K562 (cell line): Measurements from ENCODE around the gene EGR1. TPM values are rescaled to one million over a fixed set of nuclear protein-coding genes. Genes with fewer than 3 reads are reported as not detected.

Experiments
- CBX1 ChIP-seq: sonication (generic); IDR thresholded peaks from 2 replicates; pipeline ENCODE4 v1.6.1; 2016; ENCODE audit warnings: antibody characterized with exemption, low read depth, mild to moderate bottlenecking
- CBX3 ChIP-seq, 2 experiments: IDR thresholded peaks; 1 replicate in 1 of 2; 2 replicates in 1 of 2; pipeline ENCODE4 v1.6.1; 2012; ENCODE audit warnings: inconsistent platforms in 2 of 2, low read length in 2 of 2, borderline replicate concordance in 1 of 2, control low read depth in 1 of 2
- GABPA ChIP-seq: fragments of 200-800 bp; sonication (Bioruptor generic); conservative IDR thresholded peaks from 2 replicates; pipeline ENCODE4 v1.6.1; 2016; ENCODE audit warnings: low read depth, missing genetic modification characterization, missing compliant biosample characterization
- GATAD2B ChIP-seq: fragments of 450-650 bp; IDR thresholded peaks from 2 replicates; pipeline ENCODE4 v1.6.1; 2017; ENCODE audit warnings: mild to moderate bottlenecking, borderline replicate concordance
- KAT7 ChIP-seq: sonication (generic); formaldehyde crosslinking; IDR thresholded peaks from 2 replicates; pipeline ENCODE4 v1.8.0; 2022; ENCODE audit warnings: missing genetic modification reagents, mild to moderate bottlenecking, borderline replicate concordance
- KHSRP ChIP-seq: fragments of 450-650 bp; IDR thresholded peaks from 2 replicates; pipeline ENCODE4 v1.6.1; 2017
- MECOM ChIP-seq: fragments of 250-450 bp; sonication (Bioruptor Pico); IDR thresholded peaks from 2 replicates; pipeline ENCODE4 v1.8.0; 2022; ENCODE audit warnings: inconsistent platforms
- NFIC ChIP-seq: fragments of 450-650 bp; IDR thresholded peaks from 2 replicates; pipeline ENCODE4 v1.6.1; 2017; ENCODE audit warnings: mild to moderate bottlenecking, inconsistent platforms
- NONO ChIP-seq, 2 experiments: fragments of 200-400 bp in 1 of 2; fragments of 450-650 bp in 1 of 2; formaldehyde crosslinking in 1 of 2; IDR thresholded peaks; 2 replicates each; pipeline ENCODE4 v1.6.1; 2017; ENCODE audit warnings: low read depth in 2 of 2, mild to moderate bottlenecking in 2 of 2, moderate library complexity in 2 of 2, low read length in 1 of 2
- POLR2B ChIP-seq: fragments of 450-650 bp; IDR thresholded peaks from 2 replicates; pipeline ENCODE4 v1.6.1; 2018; ENCODE audit warnings: low read depth; ENCODE audit not compliant: partially characterized antibody
- SRSF1 ChIP-seq: fragments of 200-400 bp; formaldehyde crosslinking; IDR thresholded peaks from 2 replicates; pipeline ENCODE4 v1.6.1; 2017; ENCODE audit warnings: mild to moderate bottlenecking, low read depth, low read length, moderate library complexity
- TEAD4 ChIP-seq, 2 experiments: sonication (generic) in 1 of 2; formaldehyde crosslinking in 1 of 2; IDR thresholded peaks; 2 replicates each; pipeline versions ENCODE4 v1.6.1 to v1.8.0; 2012 to 2022; ENCODE audit warnings: borderline replicate concordance in 1 of 2, inconsistent platforms in 1 of 2, low read length in 1 of 2, mild to moderate bottlenecking in 1 of 2, missing genetic modification reagents in 1 of 2
- ZFP36 ChIP-seq: fragments of 150-350 bp; IDR thresholded peaks from 2 replicates; pipeline ENCODE4 v1.6.1; 2018; ENCODE audit warnings: low read length, low read depth; ENCODE audit not compliant: partially characterized antibody
- ZNF232 ChIP-seq: sonication (generic); formaldehyde crosslinking; IDR thresholded peaks from 2 replicates; pipeline ENCODE4 v1.8.0; 2022; ENCODE audit warnings: mild to moderate bottlenecking, missing genetic modification reagents
- ZNF24 ChIP-seq: fragments of 450-650 bp; IDR thresholded peaks from 2 replicates; pipeline ENCODE4 v1.6.1; 2016
- ZNF695 ChIP-seq: fragments of 450-650 bp; formaldehyde crosslinking; IDR thresholded peaks from 2 replicates; pipeline ENCODE4 v1.4.0; 2020; ENCODE audit warnings: mild to moderate bottlenecking, moderate library complexity
- polyA plus RNA-seq, 8 experiments: library from polyadenylated mRNA; depleted of rRNA in 4 of 8; stranded (reverse) in 5 of 8; unstranded in 3 of 8; fragments of >200 nt; fragmentation: Nextera tagmentation in 2 of 8; fragmentation: Illumina TruSeq in 1 of 8; extraction: Ambion mirVana in 2 of 8; extraction: Trizol in 1 of 8; gene quantifications; 2 replicates each; pipeline versions ENCODE4 v1.2.1 to v1.2.3, GENCODE V29; 2011 to 2014; ENCODE audit warnings: inconsistent platforms in 1 of 8, missing spikeins in 1 of 8
- total RNA-seq, 7 experiments: library from RNA; depleted of rRNA in 6 of 7; stranded (reverse); fragments of >200 nt in 6 of 7; fragmentation: Illumina TruSeq in 2 of 7; extraction: Trizol in 2 of 7; gene quantifications; 2 replicates each; pipeline versions ENCODE4 v1.2.1 to v1.2.3, GENCODE V29; 2011 to 2021; ENCODE audit warnings: low replicate concordance in 1 of 7
- TF ChIP-seq, protein P1 (sequence below): fragments of 200-800 bp; sonication (Bioruptor generic); IDR thresholded peaks from 2 replicates; pipeline ENCODE4 v1.6.1; 2017; ENCODE audit warnings: missing genetic modification characterization, missing compliant biosample characterization
- TF ChIP-seq, protein P2 (sequence below), 2 experiments: fragments of 150-350 bp in 1 of 2; IDR thresholded peaks; 2 replicates each; pipeline ENCODE4 v1.6.1; 2012 to 2016; ENCODE audit warnings: low read depth in 2 of 2, low read length in 2 of 2, mild to moderate bottlenecking in 1 of 2, moderate library complexity in 1 of 2
- TF ChIP-seq, protein P3 (sequence below): sonication (generic); formaldehyde crosslinking; IDR thresholded peaks from 2 replicates; pipeline ENCODE4 v1.8.0; 2022; ENCODE audit warnings: missing genetic modification reagents, mild to moderate bottlenecking, borderline replicate concordance

The EGR1 gene
- total and polyA plus RNA-seq, 9 of the 15 experiments (the other 6 are each of a cell fraction or from before 2014, with no cell fraction given), result 1.3 to 132 (median 21.5) TPM

DNA sequence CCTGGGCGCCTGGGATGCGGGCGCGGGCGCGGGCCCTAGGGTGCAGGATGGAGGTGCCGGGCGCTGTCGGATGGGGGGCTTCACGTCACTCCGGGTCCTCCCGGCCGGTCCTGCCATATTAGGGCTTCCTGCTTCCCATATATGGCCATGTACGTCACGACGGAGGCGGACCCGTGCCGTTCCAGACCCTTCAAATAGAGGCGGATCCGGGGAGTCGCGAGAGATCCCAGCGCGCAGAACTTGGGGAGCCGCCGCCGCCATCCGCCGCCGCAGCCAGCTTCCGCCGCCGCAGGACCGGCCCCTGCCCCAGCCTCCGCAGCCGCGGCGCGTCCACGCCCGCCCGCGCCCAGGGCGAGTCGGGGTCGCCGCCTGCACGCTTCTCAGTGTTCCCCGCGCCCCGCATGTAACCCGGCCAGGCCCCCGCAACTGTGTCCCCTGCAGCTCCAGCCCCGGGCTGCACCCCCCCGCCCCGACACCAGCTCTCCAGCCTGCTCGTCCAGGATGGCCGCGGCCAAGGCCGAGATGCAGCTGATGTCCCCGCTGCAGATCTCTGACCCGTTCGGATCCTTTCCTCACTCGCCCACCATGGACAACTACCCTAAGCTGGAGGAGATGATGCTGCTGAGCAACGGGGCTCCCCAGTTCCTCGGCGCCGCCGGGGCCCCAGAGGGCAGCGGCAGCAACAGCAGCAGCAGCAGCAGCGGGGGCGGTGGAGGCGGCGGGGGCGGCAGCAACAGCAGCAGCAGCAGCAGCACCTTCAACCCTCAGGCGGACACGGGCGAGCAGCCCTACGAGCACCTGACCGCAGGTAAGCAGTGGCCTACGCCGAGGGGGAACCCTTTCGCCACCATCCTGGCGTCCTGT lies at the start of gene EGR1 (continued):
- TF ChIP-seq SRSF1 (peak; percentile 97), KAT7 (peak; percentile 90; the same call in 1 of the 2 replicates), NONO (IDR thresholded peaks at IDR 0.05; ENCODE audit: low read depth in 2 of 2, low read length in 1 of 2) (peak; percentile 79 to 89; a peak in 3 of 4 replicates), ZNF695 (CRISPR knock-in tag) (no peak), ZNF232 (CRISPR knock-in tag) (0 out of 2 replicates have a peak, but pooled peaks have one; percentile 36), ZNF24 (0 out of 2 replicates have a peak, but pooled peaks have one; percentile 21), CBX1 (peak; percentile 98), KHSRP (no peak), GATAD2B (peak; percentile 93), POLR2B (peak; percentile 96), TEAD4 (IDR thresholded peaks at IDR 0.05; ENCODE audit: low read length) (peak; percentile 55; the same call in 1 of the 2 replicates), TEAD4 (CRISPR knock-in tag; IDR thresholded peaks at IDR 0.05; ENCODE audit: borderline replicate concordance) (no peak), ZFP36 (peak; percentile 89), GABPA (tag) (no peak; the same call in 1 of the 2 replicates), CBX3 (IDR thresholded peaks at IDR 0.05; ENCODE audit: borderline replicate concordance in 1 of 2, low read length in 2 of 2) (no peak), NFIC (peak; percentile 49), MECOM (CRISPR knock-in tag) (no peak)
- TF ChIP-seq, protein P1, sequence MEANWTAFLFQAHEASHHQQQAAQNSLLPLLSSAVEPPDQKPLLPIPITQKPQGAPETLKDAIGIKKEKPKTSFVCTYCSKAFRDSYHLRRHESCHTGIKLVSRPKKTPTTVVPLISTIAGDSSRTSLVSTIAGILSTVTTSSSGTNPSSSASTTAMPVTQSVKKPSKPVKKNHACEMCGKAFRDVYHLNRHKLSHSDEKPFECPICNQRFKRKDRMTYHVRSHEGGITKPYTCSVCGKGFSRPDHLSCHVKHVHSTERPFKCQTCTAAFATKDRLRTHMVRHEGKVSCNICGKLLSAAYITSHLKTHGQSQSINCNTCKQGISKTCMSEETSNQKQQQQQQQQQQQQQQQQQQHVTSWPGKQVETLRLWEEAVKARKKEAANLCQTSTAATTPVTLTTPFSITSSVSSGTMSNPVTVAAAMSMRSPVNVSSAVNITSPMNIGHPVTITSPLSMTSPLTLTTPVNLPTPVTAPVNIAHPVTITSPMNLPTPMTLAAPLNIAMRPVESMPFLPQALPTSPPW (CRISPR knock-in tag), result peak; percentile 78
- TF ChIP-seq, protein P2, sequence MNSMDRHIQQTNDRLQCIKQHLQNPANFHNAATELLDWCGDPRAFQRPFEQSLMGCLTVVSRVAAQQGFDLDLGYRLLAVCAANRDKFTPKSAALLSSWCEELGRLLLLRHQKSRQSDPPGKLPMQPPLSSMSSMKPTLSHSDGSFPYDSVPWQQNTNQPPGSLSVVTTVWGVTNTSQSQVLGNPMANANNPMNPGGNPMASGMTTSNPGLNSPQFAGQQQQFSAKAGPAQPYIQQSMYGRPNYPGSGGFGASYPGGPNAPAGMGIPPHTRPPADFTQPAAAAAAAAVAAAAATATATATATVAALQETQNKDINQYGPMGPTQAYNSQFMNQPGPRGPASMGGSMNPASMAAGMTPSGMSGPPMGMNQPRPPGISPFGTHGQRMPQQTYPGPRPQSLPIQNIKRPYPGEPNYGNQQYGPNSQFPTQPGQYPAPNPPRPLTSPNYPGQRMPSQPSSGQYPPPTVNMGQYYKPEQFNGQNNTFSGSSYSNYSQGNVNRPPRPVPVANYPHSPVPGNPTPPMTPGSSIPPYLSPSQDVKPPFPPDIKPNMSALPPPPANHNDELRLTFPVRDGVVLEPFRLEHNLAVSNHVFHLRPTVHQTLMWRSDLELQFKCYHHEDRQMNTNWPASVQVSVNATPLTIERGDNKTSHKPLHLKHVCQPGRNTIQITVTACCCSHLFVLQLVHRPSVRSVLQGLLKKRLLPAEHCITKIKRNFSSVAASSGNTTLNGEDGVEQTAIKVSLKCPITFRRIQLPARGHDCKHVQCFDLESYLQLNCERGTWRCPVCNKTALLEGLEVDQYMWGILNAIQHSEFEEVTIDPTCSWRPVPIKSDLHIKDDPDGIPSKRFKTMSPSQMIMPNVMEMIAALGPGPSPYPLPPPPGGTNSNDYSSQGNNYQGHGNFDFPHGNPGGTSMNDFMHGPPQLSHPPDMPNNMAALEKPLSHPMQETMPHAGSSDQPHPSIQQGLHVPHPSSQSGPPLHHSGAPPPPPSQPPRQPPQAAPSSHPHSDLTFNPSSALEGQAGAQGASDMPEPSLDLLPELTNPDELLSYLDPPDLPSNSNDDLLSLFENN (IDR thresholded peaks at IDR 0.05; ENCODE audit: low read depth in 2 of 2, low read length in 2 of 2), result peak in 1 of 2 experiments; percentile 79; a peak in 1 of 4 replicates
- TF ChIP-seq, protein P3, sequence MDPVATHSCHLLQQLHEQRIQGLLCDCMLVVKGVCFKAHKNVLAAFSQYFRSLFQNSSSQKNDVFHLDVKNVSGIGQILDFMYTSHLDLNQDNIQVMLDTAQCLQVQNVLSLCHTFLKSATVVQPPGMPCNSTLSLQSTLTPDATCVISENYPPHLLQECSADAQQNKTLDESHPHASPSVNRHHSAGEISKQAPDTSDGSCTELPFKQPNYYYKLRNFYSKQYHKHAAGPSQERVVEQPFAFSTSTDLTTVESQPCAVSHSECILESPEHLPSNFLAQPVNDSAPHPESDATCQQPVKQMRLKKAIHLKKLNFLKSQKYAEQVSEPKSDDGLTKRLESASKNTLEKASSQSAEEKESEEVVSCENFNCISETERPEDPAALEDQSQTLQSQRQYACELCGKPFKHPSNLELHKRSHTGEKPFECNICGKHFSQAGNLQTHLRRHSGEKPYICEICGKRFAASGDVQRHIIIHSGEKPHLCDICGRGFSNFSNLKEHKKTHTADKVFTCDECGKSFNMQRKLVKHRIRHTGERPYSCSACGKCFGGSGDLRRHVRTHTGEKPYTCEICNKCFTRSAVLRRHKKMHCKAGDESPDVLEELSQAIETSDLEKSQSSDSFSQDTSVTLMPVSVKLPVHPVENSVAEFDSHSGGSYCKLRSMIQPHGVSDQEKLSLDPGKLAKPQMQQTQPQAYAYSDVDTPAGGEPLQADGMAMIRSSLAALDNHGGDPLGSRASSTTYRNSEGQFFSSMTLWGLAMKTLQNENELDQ (CRISPR knock-in tag), result peak; percentile 47; the same call in 1 of the 2 replicates
